ENCODE measurements around the gene DMXL2.
"Not testable (repeated sequence)": the region's sequence is repeated elsewhere in the genome, so short reads cannot be mapped to it uniquely, and the experiment has no call there.

Gene DMXL2

GRCh38 chr15:51622604-51623370, at the start of gene DMXL2:
Gene DMXL2 (minus strand): TSS chr15:51622771. CDS start chr15:51622545, 226 bp downstream.
- peak; percentile 50 to 58 for ATAC-seq

- ATAC-seq: no peak
These were observed 49.6 kb upstream of the DMXL2 start for GRCh38 chr15:51672155-51672687.

DNA sequence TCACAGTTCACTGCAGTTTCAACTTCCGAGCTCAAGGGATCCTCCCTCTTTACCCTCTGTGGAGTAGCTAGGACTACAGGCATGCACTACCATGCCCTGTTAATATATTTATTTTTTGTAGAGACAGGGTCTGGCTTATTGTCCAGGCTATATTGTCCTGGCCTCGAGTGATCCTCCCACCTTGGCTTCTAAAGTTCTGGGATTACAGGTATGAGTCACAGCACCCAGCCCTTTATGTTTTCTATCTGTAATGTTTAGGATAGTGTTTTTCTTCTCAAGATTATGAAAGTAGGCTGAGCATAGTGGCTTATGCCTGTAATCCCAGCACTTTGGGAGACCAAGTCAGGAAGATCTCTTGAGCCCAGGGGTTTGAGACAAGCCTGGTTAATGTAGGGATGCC, 46.8 kb upstream of the DMXL2 start:
- no peak for ATAC-seq

- ATAC-seq: no peak
These were observed 45.9 kb upstream of the DMXL2 start for GRCh38 chr15:51668446-51668845.

GRCh38 chr15:51667478-51667877, 44.9 kb upstream of the DMXL2 start:
- ATAC-seq: no peak

DNA sequence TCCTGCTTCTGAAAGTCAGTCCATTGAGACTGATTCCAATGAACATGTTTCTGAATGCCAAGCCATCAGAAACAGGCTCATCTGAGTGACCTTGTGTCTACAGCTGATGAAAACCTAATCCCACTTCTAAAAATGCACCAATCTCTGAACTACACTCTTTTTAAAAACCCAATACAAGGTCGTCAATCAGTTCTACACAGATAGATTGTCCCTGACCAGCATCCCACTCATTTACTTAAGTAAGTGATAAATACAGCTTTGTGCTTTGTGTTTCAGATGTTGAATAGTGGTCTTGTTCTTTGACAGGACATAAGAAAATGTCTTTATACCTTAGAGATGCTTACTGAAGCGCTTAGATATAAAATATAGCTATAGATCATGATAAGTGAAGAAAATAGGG, 38.5 kb upstream of the DMXL2 start:
- no peak for ATAC-seq

GRCh38 chr15:51658664-51659063, 36.1 kb upstream of the DMXL2 start:
- no peak for ATAC-seq

DNA sequence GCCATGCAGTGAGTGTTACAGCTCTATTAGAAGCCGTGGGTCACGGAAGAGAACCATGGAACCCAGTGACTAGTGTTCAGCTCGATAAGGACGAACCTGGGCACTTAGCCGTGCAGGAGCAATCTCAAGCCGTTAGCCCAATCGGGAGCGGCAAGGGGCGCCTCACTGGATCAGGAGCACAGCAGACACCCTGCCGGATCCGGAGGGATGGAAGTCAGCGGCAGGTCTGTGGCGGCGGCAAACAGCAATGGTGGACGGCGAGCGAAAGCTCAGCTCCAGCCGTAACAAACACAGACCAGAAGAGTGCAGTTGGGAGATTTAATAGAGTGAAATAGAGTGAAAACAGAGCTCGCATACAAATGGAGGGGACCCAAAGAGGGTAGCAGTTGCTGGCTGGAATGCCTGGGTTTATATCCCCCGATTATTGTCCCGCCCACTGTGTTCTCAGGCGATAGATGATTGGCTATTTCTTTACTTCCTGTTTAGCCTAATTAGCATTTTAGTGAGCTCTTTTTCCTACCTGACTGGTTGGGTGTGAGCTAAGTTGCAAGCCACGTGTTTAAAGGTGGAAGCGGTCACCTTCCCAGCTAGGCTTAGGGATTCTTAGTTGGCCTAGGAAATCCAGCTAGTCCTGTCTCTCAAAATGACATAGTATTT, 33.0 kb upstream of the DMXL2 start:
- not testable (repeated sequence) for ATAC-seq

DNA sequence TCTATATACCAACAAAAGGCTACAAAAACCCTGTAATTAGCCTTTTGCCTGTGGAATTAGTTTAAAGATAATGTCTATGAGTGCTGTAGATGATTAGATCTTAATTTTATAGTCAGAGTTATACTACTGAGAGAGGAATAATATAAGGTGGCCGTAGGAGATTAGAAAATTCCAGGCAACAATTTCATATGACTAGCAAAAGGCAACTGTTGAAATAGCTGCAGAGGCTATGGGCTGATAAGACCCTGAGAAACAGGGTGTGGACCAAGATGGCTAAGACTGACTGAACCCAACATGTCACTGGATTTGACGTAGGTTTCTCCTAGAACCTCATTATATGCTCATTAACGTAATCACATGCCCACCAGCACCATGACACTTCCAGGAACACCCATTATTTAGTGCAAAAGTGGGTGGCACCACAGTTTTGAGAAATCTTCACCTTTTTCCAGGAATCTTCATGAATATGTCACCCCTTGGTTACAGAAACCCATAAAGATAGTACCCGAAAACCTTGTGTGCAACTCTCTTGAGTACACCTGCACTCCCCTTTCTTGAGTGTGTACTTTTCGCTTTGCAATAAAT, 29.6 kb upstream of the DMXL2 start:
- ATAC-seq: no peak

GRCh38 chr15:51649659-51650521, 27.3 kb upstream of the DMXL2 start:
- ATAC-seq: peak; percentile 68 to 70

- ATAC-seq: not testable (repeated sequence)
These were observed 26.1 kb upstream of the DMXL2 start for GRCh38 chr15:51648643-51649042.

- ATAC-seq: not testable (repeated sequence)
These were observed 25.5 kb upstream of the DMXL2 start for GRCh38 chr15:51648101-51648500.

- ATAC-seq: no peak
These were observed 24.6 kb upstream of the DMXL2 start for GRCh38 chr15:51647128-51647562.

DNA sequence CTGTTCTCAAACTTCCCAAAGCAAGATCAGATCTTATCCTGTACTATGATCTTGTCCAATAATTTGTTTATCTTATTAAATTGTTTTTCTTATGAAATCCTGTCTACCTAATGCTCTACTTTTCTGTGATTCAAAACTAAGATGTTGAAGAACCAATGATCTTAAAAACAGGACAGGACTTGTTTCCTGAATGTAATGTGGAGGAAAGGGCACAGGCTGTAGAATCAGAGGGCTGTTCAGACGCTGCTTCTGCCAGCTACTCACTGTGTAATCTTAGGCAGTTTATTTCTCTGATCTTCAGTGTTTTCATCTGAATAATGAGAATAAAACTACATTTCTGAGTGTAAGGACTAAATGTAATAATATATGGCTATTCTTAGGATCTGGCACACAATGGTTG, 20.1 kb upstream of the DMXL2 start:
- ATAC-seq: no peak

GRCh38 chr15:51641490-51642130, 19.0 kb upstream of the DMXL2 start:
- ATAC-seq: no peak

DNA sequence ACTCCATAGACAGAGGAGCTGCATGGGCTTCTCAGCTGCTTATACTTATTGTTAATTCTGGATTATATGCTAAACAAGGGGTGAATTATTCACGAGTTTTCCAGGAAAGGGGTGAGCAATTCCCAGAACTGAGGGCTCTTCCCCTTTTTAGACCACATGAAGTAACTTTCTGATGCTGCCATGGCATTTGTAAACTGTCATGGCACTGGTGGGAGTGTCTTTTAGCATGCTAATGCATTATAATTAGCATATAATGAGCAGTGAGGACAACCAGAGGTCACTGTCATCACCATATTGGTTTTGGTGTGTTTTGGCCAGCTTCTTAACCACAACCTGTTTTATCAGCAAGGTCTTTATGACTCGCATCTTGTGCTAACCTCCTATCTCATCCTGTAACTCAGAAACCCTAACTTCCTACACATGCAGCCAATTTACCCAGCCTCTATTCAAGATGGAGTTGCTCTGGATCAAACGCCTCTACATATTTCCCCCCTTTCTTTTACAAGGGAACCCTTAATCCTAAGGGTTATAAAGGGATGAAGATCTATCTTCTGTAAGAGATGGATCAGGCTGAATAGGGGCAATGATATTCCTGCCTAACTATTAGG, 12.1 kb upstream of the DMXL2 start:
- ATAC-seq: no peak

DNA sequence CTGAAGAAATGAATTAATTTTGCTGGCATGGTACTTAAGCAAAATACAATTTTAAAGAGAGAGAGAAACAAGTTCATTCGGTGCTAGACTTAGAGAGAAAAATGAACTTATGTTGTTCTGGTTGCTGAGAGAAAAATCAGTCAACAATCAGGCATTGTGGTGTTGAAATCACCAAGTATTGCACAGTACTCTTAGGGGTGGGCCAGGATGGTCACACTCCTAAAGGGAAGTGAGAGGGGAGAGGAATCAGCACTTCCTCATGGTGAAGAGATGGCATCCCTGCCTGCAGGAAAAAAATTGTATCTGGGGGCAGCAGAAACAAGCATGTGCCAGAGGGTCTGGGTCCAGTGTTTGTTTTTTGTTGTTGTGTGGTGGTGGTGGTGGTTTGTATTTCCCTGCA, 7.0 kb upstream of the DMXL2 start:
- no peak for ATAC-seq

- no peak for ATAC-seq
These were observed 2.7 kb upstream of the DMXL2 start for GRCh38 chr15:51625236-51625635.

DNA sequence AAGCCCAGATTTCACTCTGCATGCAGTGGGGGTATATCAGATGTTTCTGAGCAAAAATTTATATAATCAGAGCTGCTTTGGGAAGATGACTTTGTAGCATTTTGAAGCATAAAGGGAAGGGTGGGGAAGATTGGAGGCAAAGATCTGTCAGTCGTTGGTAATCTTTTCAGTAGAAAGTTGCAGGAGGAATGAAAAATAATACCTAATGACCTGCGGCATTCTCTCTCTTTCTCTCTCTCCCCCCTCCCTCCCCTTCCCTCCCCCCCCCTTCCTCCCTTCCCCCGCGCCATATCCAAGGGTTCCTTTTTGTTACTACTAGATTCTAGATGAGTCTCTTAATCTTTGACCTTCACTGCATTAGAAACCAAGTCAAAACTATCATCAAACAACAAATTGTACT, 1.5 kb upstream of the DMXL2 start:
- no peak for ATAC-seq

- no peak for ATAC-seq
These were observed 891 bp upstream of the DMXL2 start for GRCh38 chr15:51623386-51623938.

DNA sequence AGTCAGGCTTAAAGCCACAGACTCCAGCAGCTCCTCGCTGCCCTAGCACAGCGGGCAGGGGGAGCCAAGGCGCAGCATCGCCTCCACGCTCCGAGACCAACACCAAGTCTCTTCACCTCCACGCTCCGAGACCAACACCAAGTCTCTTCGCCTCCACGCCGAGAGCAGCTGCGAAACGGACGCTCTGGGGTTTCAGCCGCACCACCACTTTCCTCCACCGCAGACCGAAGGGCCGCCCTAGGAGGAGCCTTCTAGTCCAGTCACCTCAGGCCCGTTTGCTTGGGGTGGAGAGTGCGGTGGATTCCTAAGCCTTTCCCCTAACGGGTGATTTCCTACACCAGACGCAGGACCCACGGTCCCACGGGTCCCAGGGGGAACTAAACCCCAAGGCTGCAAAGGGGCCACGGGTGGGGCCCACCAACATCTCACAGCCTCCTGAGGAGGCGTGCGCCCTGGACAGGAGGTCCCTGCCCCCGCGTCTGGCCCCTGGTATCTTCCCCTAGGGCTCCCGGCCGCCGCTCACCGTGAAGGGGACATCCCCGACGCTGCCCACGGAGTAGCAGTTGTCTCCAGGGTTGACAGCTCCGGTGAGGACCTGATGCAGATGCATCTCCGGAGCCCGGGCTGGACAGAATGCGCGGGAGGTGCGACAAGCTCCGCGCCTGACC, 501 bp downstream of the DMXL2 start:
- peak; percentile 49 to 54 for ATAC-seq

Measured in activated CD4-positive, CD25-positive, alpha-beta regulatory T cell treated with anti-CD3 and anti-CD28 coated beads, Interleukin-2, amount 50 U/mL, for 24 hours (primary cell).